ENCODE data around the gene IL17A. TPM values are rescaled to one million over a fixed set of nuclear protein-coding genes. Genes with fewer than 3 reads are reported as not detected.
"Not testable (repeated sequence)": the region's sequence is repeated elsewhere in the genome, so short reads cannot be mapped to it uniquely, and the experiment has no call there.

The IL17A gene
- total RNA-seq, 1 donor from 2014 or later, result not detected

GRCh38 chr6:52164319-52165094 lies 21.7 kb upstream of the IL17A start:
- DNase-seq, result no peak

- no peak for DNase-seq
These were observed 18.9 kb upstream of the IL17A start for GRCh38 chr6:52167267-52167666.

- DNase-seq, result not testable (repeated sequence)
These were observed 17.8 kb upstream of the IL17A start for GRCh38 chr6:52168351-52168750.

DNA sequence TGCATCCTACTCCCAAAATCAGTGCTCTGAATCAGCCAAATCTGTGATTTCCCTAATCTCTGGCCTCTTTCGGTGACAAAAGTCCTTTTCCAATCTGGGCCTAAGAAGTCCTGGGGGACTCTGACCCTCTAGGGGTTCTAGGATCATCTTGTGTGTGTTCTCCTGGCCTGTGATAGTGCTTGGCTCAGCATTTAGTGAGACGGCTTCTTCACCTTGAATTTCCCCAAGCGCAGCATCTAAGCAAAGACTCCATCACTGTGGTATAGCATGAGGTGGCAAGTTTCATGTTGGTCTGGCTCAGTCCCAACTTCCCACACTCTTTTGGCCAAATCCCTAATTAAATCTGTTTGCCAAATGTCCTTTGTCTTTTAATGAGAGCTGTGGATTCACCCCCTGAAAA lies 12.1 kb upstream of the IL17A start:
- DNase-seq, result no peak

GRCh38 chr6:52176550-52176949 lies 9.6 kb upstream of the IL17A start:
- DNase-seq, result no peak

GRCh38 chr6:52177961-52178360 lies 8.2 kb upstream of the IL17A start:
- DNase-seq, result no peak

- DNase-seq, result no peak
These were observed 5.2 kb upstream of the IL17A start for GRCh38 chr6:52180787-52181558.

GRCh38 chr6:52183131-52183713 lies 3.0 kb upstream of the IL17A start:
- DNase-seq, result no peak

GRCh38 chr6:52186480-52186879 lies 305 bp downstream of the IL17A start:
- DNase-seq, result no peak

GRCh38 chr6:52187098-52187497 lies 923 bp downstream of the IL17A start:
- no peak for DNase-seq

GRCh38 chr6:52189974-52190373 lies 3.8 kb downstream of the IL17A start:
- DNase-seq, result no peak

DNA sequence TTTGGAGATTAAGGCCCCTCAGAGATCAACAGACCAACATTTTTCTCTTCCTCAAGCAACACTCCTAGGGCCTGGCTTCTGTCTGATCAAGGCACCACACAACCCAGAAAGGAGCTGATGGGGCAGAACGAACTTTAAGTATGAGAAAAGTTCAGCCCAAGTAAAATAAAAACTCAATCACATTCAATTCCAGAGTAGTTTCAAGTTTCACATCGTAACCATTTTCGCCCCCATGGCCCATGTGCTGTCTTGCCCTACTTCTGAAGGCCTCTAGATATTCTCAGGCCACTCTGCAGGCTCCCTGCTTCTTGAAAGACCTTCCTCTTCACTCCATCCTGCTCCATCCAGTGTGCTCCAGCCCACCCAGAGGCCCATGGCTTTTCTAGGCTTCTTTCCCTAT lies 4.2 kb downstream of the IL17A start:
- DNase-seq, result no peak

GRCh38 chr6:52191824-52192223 lies 5.6 kb downstream of the IL17A start:
- no peak for DNase-seq

- no peak for DNase-seq
These were observed 9.7 kb downstream of the IL17A start for GRCh38 chr6:52195886-52196285.

GRCh38 chr6:52200088-52200487 lies 13.9 kb downstream of the IL17A start:
- not testable (repeated sequence) for DNase-seq

- no peak for DNase-seq
These were observed 14.9 kb downstream of the IL17A start for GRCh38 chr6:52201046-52201445.

- DNase-seq, result no peak
These were observed 15.3 kb downstream of the IL17A start for GRCh38 chr6:52201493-52201892.

GRCh38 chr6:52207066-52207465 lies 20.9 kb downstream of the IL17A start:
- no peak for DNase-seq

DNA sequence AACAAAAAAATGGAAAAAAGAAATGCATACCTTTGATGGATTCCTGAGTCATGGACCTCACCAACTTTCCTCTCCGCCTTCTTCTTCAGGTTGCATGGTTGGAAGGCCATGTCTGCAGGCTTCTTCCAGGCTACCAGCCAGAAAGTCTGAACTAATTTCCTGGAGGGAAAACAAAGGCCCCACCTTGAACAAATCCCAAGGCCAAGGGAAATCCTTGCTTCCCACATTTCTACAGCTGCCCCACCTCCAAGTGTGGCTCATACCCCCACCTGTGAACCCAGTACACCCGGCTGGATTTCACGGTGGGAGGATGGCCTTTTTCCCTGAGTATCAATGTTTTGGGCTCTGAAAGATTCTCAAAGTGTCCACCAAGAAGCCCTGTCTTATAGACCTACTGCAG lies 22.4 kb downstream of the IL17A start:
- no peak for DNase-seq

DNA sequence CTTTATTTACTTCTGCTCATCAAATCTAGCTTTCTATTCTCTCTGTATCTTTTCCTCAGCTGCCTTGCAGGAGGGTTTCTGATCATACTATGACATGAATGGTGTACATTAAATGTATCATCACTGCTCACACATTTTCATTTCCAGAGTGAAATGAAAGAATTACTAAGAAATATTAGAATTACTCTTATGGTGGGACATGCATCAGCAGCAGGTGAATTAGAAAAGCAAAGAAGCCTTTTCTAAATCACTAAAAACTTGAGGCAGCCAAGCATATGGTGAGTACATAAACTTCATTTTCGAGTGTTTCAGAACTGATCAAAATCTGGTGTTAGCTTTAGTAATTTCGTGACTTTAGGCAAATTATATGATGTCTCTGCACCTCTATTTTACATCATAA lies 23.6 kb downstream of the IL17A start:
- DNase-seq, result no peak

DNA sequence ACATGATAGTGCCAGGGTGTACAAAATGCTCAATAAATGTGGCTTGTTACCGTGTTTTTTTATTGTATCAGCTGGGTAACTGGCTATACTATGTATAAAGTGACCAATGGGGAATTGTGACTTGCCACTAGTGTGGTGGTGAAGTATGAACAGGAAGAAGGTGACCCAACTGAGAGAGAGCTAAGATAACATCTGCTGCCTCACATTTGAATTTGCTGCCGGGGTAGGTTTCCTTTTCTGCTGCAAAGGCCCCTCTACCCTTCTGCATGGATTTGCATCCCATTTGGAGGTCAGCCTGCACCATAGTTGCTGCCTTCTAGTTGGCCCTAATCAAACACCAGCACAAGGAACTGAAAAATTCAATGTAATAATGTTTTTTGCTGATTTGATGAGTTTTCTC lies 24.1 kb downstream of the IL17A start:
- DNase-seq, result no peak

DNA sequence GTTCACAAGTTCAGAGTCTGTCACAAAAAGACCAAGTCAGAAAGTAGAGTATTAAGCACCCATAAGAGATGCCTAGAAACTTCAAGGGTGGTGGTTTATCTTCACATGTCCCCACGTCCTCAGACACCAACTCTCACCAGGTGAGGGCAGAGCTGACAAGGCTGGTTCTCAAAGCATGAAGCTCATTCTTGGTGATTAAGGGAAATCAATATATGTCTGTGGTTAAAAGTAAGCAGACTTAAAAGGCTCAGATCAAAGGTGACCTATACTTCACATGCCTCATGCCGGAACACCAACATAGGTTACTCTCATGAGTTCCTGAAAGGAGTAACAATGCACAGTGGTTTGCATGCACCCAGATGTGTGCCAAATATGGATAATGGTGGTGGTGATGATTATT lies 27.0 kb downstream of the IL17A start:
- no peak for DNase-seq

DNA sequence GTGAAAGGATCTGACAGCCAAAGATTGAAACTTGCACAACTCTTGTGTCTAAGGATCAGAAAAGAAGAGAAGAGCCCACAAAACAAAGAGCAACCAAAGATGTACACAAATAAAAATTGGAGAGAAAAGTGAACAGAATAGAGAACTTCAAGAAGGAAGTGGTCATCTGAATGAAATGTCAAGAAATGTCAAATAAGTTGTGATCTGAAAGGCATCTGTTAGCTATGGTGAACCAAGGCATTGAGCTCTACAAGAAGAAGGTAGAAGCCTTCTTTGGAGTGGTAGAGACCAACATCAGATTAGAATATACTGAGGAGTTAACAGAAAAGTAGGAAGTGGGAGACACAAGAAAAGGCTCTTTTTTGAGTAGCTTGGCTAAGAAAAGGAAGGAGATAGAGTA lies 29.6 kb downstream of the IL17A start:
- DNase-seq, result no peak

All from occipital lobe (tissue), 2 donors.